Type B pancreatic cell (in vitro differentiated cells): ENCODE results near the gene ATP8B1. TPM values are rescaled to one million over a fixed set of nuclear protein-coding genes. Genes with fewer than 3 reads are reported as not detected.
"Not testable (repeated sequence)": the region's sequence is repeated elsewhere in the genome, so short reads cannot be mapped to it uniquely, and the experiment has no call there.

Experiments
- DNase-seq: peaks from one replicate; pipeline ENCODE4 v3.0.0; 2021; ENCODE audit warnings: mixed read lengths; ENCODE audit not compliant: unreplicated experiment; ENCODE audit errors: extremely low spot score
- H3K27ac Mint-ChIP-seq: 2 replicates; pipeline ENCODE4 v1.8.0; 2021; ENCODE audit warnings: mild to moderate bottlenecking, mixed read lengths
- H3K27me3 Mint-ChIP-seq: 2 replicates; pipeline ENCODE4 v1.8.0; 2021; ENCODE audit warnings: mixed read lengths
- H3K36me3 Mint-ChIP-seq: 2 replicates; pipeline ENCODE4 v1.8.0; 2021; ENCODE audit warnings: mixed read lengths
- H3K4me1 Mint-ChIP-seq: one replicate; pipeline ENCODE4 v1.8.0; 2021; ENCODE audit warnings: mixed read lengths; ENCODE audit not compliant: unreplicated experiment
- H3K4me3 Mint-ChIP-seq: 2 replicates; pipeline ENCODE4 v1.8.0; 2021; ENCODE audit warnings: mild to moderate bottlenecking, mixed read lengths
- H3K9me3 Mint-ChIP-seq: 2 replicates; pipeline ENCODE4 v1.8.0; 2021; ENCODE audit warnings: mixed read lengths
- CTCF ChIP-seq: fragments of 200-600 bp; sonication (generic); conservative IDR thresholded peaks from 2 replicates; pipeline ENCODE4 v1.5.0; 2021; ENCODE audit warnings: antibody characterized with exemption, mild to moderate bottlenecking
- total RNA-seq: library from RNA; stranded (reverse); gene quantifications from 2 replicates; pipeline ENCODE4 v1.2.1, GENCODE V29; 2021; ENCODE audit warnings: low replicate concordance

The ATP8B1 gene
- total RNA-seq, 1 donor from 2014 or later = 21.7 TPM

GRCh38 chr18:57743008-57743407, 60.1 kb downstream of the ATP8B1 start:
- H3K36me3 Mint-ChIP-seq = peaks cover 3% of the 10 kb centered on the region
- TF ChIP-seq CTCF = no peak
- no peaks in the 10 kb centered on the region for H3K9me3 Mint-ChIP-seq
- H3K27me3 Mint-ChIP-seq = no peaks in the 10 kb centered on the region
- H3K4me3 Mint-ChIP-seq = peak overlapping the region; percentile 26
- peak overlapping the region; percentile 83 for H3K27ac Mint-ChIP-seq
- DNase-seq = no peak
- peaks cover 9% of the 10 kb centered on the region for H3K4me1 Mint-ChIP-seq

DNA sequence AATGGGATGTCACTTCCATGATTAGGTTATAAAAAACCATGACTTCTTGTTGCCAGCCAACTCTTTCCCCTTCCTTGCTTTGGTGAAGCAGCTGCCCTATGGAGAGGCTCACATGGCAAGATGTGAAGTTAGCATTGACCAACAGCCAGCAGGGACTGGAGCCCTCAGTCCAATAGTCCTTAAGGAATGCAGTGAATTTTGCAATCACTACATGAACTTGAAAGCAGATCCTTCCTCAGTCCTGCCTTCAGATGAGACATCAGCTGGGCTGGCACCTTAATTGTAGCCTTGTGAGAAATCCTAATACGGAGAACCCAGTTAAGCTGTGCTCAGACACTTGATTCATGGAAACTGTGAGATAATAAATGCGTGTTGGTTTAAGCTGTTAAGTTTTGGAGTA, 61.8 kb downstream of the ATP8B1 start:
- H3K9me3 Mint-ChIP-seq = no peaks in the 10 kb centered on the region
- H3K4me1 Mint-ChIP-seq = peaks cover 15% of the 10 kb centered on the region
- no peak overlapping the region for H3K4me3 Mint-ChIP-seq
- no peak for DNase-seq
- no peaks in the 10 kb centered on the region for H3K27me3 Mint-ChIP-seq
- H3K27ac Mint-ChIP-seq = no peak overlapping the region
- peaks cover 3% of the 10 kb centered on the region for H3K36me3 Mint-ChIP-seq
- TF ChIP-seq CTCF = no peak

DNA sequence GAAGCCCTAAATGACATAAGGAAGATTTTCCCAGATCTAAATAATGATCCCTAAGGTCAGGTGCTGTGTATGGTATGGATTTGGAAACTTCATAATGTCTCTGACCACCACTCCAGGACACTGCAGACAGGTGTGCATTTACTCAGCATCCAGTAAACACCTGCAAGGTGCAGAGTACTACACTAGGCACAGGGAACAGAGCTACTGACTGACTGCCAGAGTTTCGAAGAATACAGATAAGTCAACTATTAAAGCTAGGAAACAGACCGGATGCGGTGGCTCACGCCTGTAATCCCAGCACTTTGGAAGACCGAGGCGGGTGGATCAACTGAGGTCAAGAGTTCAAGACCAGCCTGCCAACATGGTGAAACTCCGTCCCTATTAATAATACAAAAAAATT, 65.0 kb downstream of the ATP8B1 start:
- H3K36me3 Mint-ChIP-seq = peaks cover 10% of the 10 kb centered on the region
- peak overlapping the region; percentile 46 for H3K27ac Mint-ChIP-seq
- no peak overlapping the region for H3K4me3 Mint-ChIP-seq
- H3K27me3 Mint-ChIP-seq = no peaks in the 10 kb centered on the region
- peaks cover 7% of the 10 kb centered on the region for H3K4me1 Mint-ChIP-seq
- no peak for DNase-seq
- TF ChIP-seq CTCF = no peak
- no peaks in the 10 kb centered on the region for H3K9me3 Mint-ChIP-seq

DNA sequence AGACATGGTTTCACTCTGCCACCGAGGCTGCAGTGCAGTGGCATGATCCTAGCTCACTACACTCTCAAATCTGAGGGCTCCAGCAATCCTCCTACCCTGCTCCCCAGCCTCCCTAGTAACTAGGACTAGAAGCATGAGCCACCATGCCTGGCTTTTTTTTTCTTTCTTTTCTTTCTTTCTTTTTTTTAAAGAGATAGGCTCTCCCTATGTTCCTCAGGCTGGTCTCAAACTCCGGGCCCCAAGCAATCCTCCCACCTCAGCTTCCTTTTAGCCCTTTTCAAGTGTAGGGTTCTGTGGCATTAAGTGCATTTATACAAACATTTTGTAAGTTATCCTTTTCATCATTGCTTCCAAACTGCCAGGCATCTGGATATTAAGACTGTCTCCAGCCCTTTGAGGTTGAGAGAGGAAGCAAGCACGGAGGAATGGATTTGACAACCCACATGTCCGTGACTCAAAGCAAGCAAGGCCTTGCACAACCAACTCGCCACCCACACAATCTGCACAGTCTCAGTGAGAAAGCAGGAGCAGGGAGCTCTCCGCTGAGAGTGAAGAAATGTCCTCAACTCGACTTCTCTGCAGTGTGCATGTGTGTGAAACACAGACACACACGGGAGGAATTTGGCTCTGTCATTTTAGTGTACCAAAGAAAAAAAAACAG, 65.6 kb downstream of the ATP8B1 start:
- no peak for DNase-seq
- H3K36me3 Mint-ChIP-seq = peaks cover 10% of the 10 kb centered on the region
- H3K27me3 Mint-ChIP-seq = no peaks in the 10 kb centered on the region
- H3K4me1 Mint-ChIP-seq = peaks cover 5% of the 10 kb centered on the region
- TF ChIP-seq CTCF = no peak
- H3K27ac Mint-ChIP-seq = peak overlapping the region; percentile 46
- no peak overlapping the region for H3K4me3 Mint-ChIP-seq
- no peaks in the 10 kb centered on the region for H3K9me3 Mint-ChIP-seq

GRCh38 chr18:57735042-57735441, 68.1 kb downstream of the ATP8B1 start:
- not testable (repeated sequence) for H3K9me3 Mint-ChIP-seq, DNase-seq, H3K4me1 Mint-ChIP-seq, H3K4me3 Mint-ChIP-seq, H3K27ac Mint-ChIP-seq, H3K27me3 Mint-ChIP-seq
- H3K36me3 Mint-ChIP-seq = peaks cover 16% of the 10 kb centered on the region

DNA sequence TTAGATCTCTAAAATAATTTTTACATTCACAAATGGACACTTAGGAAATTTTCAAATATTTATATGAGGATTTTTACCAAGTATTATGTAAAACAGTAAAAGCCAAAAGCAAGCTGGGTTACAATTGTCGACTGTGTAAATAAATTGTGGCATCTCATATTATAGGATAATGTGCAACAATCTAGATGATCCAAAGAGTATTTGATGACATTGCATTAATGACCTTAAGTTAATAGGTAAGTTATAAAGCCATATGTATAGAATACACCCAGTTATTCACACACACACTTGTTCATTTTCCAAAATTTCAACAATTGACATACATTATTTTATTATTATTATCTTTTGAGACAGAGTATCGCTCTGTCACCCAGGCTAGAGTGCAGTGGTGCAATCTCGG, 69.3 kb downstream of the ATP8B1 start:
- no peaks in the 10 kb centered on the region for H3K27me3 Mint-ChIP-seq
- DNase-seq = no peak
- TF ChIP-seq CTCF = no peak
- no peaks in the 10 kb centered on the region for H3K9me3 Mint-ChIP-seq
- peaks cover 13% of the 10 kb centered on the region for H3K36me3 Mint-ChIP-seq
- H3K4me3 Mint-ChIP-seq = no peak overlapping the region
- peaks cover 5% of the 10 kb centered on the region for H3K4me1 Mint-ChIP-seq
- H3K27ac Mint-ChIP-seq = no peak overlapping the region
